Fibroblast of villous mesenchyme (primary cell): ENCODE results near the gene COL8A2. TPM values are rescaled to one million over a fixed set of nuclear protein-coding genes. Genes with fewer than 3 reads are reported as not detected.
A peak's percentile ranks its signal among the peaks of the same experiment; 100 is the strongest.

ENCODE experiments used
- DNase-seq: peaks from one replicate; pipeline ENCODE4 v3.0.0-alpha.2; 2010; ENCODE audit warnings: low read depth
- H3K4me3 ChIP-seq: 2 replicates; pipeline ENCODE4 v1.5.1; 2011; ENCODE audit warnings: low read depth, mild to moderate bottlenecking, low read length
- CTCF ChIP-seq: IDR thresholded peaks from 2 replicates; pipeline ENCODE4 v1.5.1; 2012; ENCODE audit warnings: low read depth, mild to moderate bottlenecking, low read length; ENCODE audit not compliant: insufficient read depth
- total RNA-seq: library from RNA; depleted of rRNA; stranded (reverse); fragments of >200 nt; gene quantifications from 2 replicates; pipeline ENCODE4 v1.2.3, GENCODE V29; 2012

COL8A2 gene
- total RNA-seq, 1 donor, result 4.7 TPM

- no peak for DNase-seq
- no peak for TF ChIP-seq CTCF
- no peak overlapping the region for H3K4me3 ChIP-seq
These were observed 33.9 kb downstream of the COL8A2 start for GRCh38 chr1:36091141-36091540.

- TF ChIP-seq CTCF, result no peak
- peak; percentile 82 for DNase-seq
- H3K4me3 ChIP-seq, result peak overlapping the region; percentile 89
These were observed 35.5 kb downstream of the COL8A2 start for GRCh38 chr1:36089393-36090121.

GRCh38 chr1:36088577-36089392 is 36.2 kb downstream of the COL8A2 start, which contains the start of gene ADPRS:
TSS of gene ADPRS (plus strand) at chr1:36088892. CDS start at chr1:36088905, 13 bp downstream.
- TF ChIP-seq CTCF, result peak; percentile 93
- peak within 1 kb of the TSS; percentile 89 for H3K4me3 ChIP-seq
- DNase-seq, result peak; percentile 90

- no peak for DNase-seq
- H3K4me3 ChIP-seq, result peak overlapping the region; percentile 89
- TF ChIP-seq CTCF, result no peak
These were observed 36.8 kb downstream of the COL8A2 start for GRCh38 chr1:36088265-36088576.

- TF ChIP-seq CTCF, result no peak
- DNase-seq, result no peak
- H3K4me3 ChIP-seq, result no peak overlapping the region
These were observed 37.5 kb downstream of the COL8A2 start for GRCh38 chr1:36087233-36088123.

GRCh38 chr1:36086529-36087232 is 38.3 kb downstream of the COL8A2 start:
- DNase-seq, result no peak
- no peak for TF ChIP-seq CTCF
- H3K4me3 ChIP-seq, result no peak overlapping the region
